ENCODE results near the gene CCRL2.
"Not testable (repeated sequence)": the region's sequence is repeated elsewhere in the genome, so short reads cannot be mapped to it uniquely, and the experiment has no call there.

The CCRL2 gene

GRCh38 chr3:46405301-46406019, 1.6 kb upstream of the CCRL2 start:
- DNase-seq (ENCODE audit: low spot score), result no peak

- DNase-seq (ENCODE audit: low spot score), result no peak
Measured at GRCh38 chr3:46406443-46406787, 644 bp upstream of the CCRL2 start.

- DNase-seq (ENCODE audit: low spot score), result no peak
Measured at GRCh38 chr3:46407970-46408369, 911 bp downstream of the CCRL2 start.

GRCh38 chr3:46408853-46409252, 1.8 kb downstream of the CCRL2 start:
- DNase-seq (ENCODE audit: low spot score), result no peak

DNA sequence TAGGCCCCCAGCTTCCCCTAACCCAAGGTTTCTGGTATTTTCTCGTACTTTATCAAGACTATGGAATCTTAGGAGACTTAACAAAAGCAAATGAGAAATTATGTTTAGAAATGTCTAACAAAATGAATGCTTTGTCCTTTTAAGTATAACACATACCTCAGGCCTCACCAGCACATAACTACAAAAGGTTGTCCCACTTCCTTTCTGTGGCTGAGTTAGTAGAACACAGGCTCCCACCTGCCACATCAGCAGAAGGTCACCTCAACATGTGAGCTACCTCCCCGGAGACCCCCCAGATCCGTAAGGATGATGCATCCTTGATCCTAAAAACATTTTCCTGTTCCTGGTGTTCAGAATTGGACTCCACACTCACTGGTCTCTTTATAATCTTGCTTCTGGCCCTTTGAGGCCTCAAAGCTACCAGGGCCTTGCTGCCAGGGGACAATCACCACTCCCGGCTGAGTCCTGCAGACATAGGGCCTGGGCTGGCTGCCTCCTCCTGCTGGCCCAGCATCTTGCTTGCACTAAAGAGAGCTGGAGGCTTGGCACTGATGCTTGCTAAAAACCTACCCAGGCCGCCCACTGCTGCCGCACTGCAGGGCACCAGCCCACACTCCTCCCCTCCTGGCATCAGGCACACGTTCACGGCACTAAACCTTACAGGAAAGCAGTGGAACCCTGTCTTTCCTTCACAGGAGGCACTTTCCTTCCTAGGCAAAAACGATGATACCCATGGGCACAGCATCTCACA, 2.9 kb downstream of the CCRL2 start:
- no peak for DNase-seq (ENCODE audit: low spot score)

DNA sequence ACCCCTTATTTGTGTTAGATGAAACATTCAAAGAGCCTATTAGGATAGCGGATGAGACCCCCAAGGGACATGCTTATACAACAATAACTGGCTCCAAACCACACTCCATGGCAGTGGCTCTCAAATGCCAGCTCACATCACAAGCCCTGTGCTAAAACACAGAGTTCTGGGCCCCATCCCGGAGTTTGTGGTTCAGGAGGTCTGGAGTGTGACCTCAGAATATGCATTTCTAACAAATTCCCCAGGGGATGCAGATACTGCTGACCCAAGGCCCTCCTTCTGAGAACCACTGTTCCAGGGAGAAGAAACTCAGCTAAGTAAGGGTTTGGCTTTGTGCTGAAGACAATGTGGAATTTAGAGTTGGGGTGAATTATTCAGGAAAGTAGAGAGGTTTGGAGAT, 3.6 kb downstream of the CCRL2 start:
- DNase-seq (ENCODE audit: low spot score), result no peak

DNA sequence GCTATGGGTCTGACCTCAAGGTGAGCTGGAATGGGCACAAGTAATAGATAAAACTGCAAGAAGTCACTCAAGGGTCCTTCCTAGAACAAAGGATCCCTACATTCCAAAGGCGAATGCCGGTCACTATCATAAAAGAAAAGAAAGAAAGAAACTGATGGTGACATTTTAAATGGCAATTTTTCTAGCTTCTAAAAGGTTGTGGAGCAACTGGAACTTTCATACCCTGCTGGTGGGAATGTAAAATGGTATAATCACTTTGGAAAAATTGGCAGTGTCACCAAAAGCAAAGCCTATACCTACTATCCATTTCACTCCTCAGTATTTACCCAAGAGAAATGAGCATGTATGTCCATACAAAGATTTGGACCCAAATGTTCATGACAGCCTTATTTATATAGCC, 4.2 kb downstream of the CCRL2 start:
- no peak for DNase-seq (ENCODE audit: low spot score)

DNA sequence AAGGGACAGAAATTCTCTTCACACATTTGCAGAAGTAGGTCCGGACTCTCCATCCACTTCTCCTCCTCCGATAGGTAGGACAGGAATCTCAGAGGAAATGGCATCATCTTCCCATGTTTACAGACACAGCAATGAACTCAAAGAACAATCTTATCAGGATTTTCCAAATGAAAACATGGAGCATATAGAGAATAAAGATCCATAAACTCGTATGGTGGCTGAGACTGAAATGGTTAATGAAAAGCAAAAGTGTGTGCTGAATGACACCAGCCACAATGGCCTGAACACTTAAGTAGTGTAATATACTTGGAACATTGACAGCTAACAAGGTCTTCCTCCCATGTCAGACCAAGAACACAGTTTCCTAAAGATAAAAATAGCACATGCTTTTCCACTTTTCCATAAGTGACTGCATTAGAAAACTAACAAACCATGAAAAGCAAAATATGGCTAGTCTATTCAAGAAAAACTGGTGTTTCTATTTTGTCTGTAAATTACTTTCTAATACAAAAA, 5.8 kb downstream of the CCRL2 start:
- DNase-seq (ENCODE audit: low spot score), result no peak

DNA sequence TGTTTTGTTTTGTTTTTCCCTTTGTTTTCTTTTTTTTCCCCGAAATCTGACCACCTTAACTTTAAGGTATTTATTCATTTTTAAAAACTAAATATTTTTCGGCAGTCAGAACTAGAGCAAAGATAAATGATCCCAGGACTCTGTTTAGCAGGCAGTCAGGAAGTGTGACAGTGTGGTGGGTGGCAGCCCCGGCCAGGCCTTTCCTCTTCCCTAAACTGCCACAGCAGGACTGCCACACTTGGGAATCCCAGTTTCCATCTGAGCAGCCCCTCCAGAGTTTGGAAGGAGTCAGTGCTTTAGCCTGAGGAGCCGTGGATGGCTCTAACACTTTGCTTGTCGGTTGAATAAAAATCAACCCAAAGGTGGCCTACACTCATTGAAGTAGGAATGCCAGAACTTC, 6.9 kb downstream of the CCRL2 start:
- no peak for DNase-seq (ENCODE audit: low spot score)

DNA sequence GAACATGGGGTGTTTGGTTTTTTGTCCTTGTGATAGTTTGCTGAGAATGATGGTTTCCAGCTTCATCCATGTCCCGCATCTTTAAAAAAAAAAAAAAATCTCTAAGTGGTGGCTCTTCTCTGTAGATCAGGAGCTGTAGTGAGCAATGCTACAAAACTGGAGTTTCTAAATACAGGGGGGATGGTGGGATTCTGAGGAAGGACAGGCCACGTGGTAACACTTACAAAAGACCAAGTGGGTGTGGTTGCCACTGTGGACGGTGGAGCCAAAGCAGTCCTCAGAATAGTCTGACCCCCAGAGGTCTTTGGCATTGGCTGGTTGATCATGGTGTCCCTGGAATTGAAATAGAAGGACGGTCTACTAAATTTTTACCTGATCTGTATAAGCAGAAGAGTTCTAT, 7.7 kb downstream of the CCRL2 start:
- no peak for DNase-seq (ENCODE audit: low spot score)

GRCh38 chr3:46416125-46416810, 9.2 kb downstream of the CCRL2 start:
- no peak for DNase-seq (ENCODE audit: low spot score)

DNA sequence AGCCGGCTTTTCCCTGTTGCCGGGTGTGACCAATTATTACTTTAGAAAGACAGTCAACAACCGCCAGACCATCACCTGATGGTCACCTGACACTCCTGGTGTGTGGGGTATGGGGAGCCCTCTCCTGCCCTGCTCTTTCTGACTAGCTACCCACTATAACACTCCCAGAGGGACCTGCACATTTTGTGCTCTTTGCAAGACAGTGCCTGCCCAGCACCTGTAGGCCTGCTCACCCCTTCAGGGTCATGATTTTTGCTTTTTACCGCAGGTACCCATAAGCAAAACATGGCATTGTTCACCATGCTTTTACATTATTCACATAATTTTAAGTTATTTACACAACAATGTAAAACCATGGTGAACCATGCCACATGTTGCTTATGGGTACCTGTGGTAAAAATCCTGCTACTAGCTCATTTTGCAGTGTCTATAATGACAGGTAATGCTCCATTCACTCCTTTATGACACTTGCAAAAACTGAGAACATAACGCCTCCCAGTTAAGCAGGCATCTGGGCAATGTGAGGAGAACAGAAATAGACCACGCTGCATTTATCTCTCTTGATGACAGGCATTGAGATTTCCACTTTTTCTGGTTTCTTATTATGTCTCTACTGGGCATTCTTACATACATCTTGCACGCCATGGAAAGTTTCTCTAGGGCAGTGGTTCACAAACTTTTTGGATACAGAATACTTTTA, 9.9 kb downstream of the CCRL2 start:
- DNase-seq (ENCODE audit: low spot score), result no peak

- DNase-seq (ENCODE audit: low spot score), result no peak
Measured at GRCh38 chr3:46417841-46418611, 11.0 kb downstream of the CCRL2 start.

DNA sequence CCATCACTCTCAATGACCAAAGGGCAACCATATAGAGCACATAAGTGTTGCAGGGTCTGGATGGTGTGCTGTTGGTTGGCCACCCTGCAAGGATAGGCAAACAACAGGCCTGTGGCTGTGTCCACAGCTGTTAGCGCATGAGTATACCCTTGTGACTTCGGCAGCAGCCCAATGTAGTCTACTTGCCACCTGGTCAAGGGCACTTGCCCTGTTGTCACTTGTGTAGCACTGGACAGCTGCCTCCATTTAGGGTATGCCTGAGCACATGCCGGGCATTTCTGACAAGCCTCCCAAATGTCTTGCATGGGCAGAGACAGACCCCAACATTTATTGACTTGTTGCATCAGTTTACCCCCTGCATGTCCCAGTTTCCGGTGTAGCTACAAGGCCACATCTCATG, 12.8 kb downstream of the CCRL2 start:
- DNase-seq (ENCODE audit: low spot score), result no peak

GRCh38 chr3:46420931-46421330, 13.9 kb downstream of the CCRL2 start:
- no peak for DNase-seq (ENCODE audit: low spot score)

- no peak for DNase-seq (ENCODE audit: low spot score)
Measured at GRCh38 chr3:46422617-46423016, 15.6 kb downstream of the CCRL2 start.

DNA sequence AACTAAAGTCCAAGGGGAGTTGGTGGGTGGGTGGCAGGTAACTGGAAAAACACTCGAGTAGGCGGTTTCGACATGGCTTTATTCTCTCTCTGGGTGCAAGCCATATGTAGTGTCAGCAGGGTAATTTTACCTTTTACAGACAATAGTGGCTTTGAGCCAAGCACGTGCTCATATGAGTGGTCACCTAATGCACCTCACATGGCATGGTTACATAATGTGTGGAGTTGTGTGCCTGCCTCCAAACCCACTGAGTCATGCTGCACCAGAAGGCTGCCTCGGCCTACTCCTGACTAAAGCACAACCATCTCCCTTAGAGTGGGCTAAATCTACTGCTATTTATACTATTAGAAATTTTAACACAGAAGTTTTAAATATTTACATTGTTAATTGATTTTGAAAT, 16.5 kb downstream of the CCRL2 start:
- DNase-seq (ENCODE audit: low spot score), result no peak

DNA sequence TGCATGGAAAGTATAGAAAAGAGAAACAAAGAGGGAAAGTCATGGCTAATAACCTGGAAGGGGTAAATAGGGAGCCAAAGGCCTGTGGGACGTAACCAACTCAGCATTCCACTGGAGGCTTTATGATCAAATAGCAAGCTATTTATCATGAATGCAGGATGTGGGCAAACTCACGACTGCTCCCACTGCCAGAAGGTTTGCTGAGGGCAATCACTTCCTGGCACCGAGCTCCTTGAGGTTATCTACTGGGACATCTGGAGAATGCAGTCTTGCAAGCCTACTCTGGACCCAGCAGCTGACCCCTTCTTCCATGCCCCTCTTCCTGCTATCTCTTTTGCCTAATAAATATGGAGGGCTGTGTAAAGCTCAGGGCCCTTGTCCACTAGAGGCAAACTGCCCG, 19.4 kb downstream of the CCRL2 start:
- DNase-seq (ENCODE audit: low spot score), result not testable (repeated sequence)

DNA sequence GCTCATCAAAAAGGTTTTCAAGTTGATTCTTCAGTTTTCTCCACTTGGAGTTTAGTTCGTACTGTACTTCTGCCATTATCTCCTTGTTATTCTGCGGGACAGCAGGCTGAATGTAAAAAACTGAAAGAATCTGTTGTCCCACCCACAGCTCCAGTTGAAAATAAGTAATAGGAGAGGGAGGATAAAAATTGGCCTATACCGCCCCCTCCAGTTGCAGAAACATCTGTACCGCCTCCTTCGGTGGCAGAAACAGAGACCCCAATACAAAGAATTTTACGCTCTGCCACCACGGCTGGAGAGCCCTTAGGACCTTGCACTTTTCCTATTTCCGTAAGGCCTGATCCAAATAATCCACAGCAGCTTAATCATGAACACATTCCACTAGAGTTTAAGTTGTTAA, 20.3 kb downstream of the CCRL2 start:
- not testable (repeated sequence) for DNase-seq (ENCODE audit: low spot score)

- DNase-seq (ENCODE audit: low spot score), result no peak
Measured at GRCh38 chr3:46427916-46428833, 21.1 kb downstream of the CCRL2 start.

- DNase-seq (ENCODE audit: low spot score), result no peak
Measured at GRCh38 chr3:46429250-46429649, 22.2 kb downstream of the CCRL2 start.
